Lung (tissue), 12 donors: ENCODE results near the gene NANOGP8. TPM values are rescaled to one million over a fixed set of nuclear protein-coding genes. Genes with fewer than 3 reads are reported as not detected.

ENCODE experiments used
- ATAC-seq: fragments of 200-7000 bp; cut with Tn5 transposase; one replicate; pipeline ENCODE4 v1.9.1; 2020; ENCODE audit warnings: moderate number of reproducible peaks; ENCODE audit not compliant: insufficient read depth, low FRiP score
- DNase-seq, 3 donors: peaks; one replicate each; pipeline ENCODE4 v3.0.0-alpha.2; 2013 to 2017
- H3K27ac ChIP-seq, 2 donors: one replicate each; pipeline ENCODE4 v1.5.1; 2013; ENCODE audit warnings: mild to moderate bottlenecking in 2 of 2, moderate library complexity in 2 of 2, control low read depth in 1 of 2, inconsistent platforms in 1 of 2, low read depth in 1 of 2, low read length in 1 of 2
- H3K27me3 ChIP-seq, 3 donors: one replicate each; pipeline ENCODE4 v1.5.1; 2013; ENCODE audit warnings: low read length in 2 of 3; ENCODE audit not compliant: control insufficient read depth in 3 of 3, insufficient read depth in 3 of 3
- H3K36me3 ChIP-seq, 4 donors: one replicate each; pipeline ENCODE4 v1.5.1; 2013; ENCODE audit warnings: low read length in 4 of 4, mild to moderate bottlenecking in 1 of 4, moderate library complexity in 1 of 4; ENCODE audit not compliant: control insufficient read depth in 4 of 4, insufficient read depth in 4 of 4
- H3K4me1 ChIP-seq, 5 donors: one replicate each; pipeline ENCODE4 v1.5.1; 2013; ENCODE audit warnings: low read length in 5 of 5, mild to moderate bottlenecking in 2 of 5, moderate library complexity in 1 of 5; ENCODE audit not compliant: control insufficient read depth in 5 of 5, insufficient read depth in 5 of 5
- H3K4me3 ChIP-seq: one replicate; pipeline ENCODE4 v1.5.1; 2013; ENCODE audit warnings: mild to moderate bottlenecking, control low read depth, moderate library complexity
- H3K9ac ChIP-seq, 2 donors: one replicate each; pipeline ENCODE4 v1.5.1; 2013; ENCODE audit warnings: low read length in 2 of 2, control low read depth in 1 of 2; ENCODE audit not compliant: insufficient read depth in 1 of 2
- H3K9me3 ChIP-seq, 4 donors: one replicate each; pipeline ENCODE4 v1.5.1; 2013; ENCODE audit warnings: low read length in 3 of 4, mild to moderate bottlenecking in 1 of 4, moderate library complexity in 1 of 4; ENCODE audit not compliant: control insufficient read depth in 4 of 4, insufficient read depth in 3 of 4
- CTCF ChIP-seq: IDR thresholded peaks from 2 replicates; pipeline ENCODE4 v1.5.1; 2012; ENCODE audit warnings: mild to moderate bottlenecking; ENCODE audit errors: control extremely low read depth, extremely low read depth
- WGBS, 2 donors: extraction: QIAGEN DNeasy Blood & Tissue Kit; methylation state at CpG; one replicate each; pipeline ENCODE4 v1.1.7; 2013; 5-methylcytosine and 5-hydroxymethylcytosine counted together
- polyA plus RNA-seq, 2 donors: library from polyadenylated mRNA; stranded (reverse); fragments of 200-250 nt; gene quantifications; one replicate each; pipeline ENCODE4 v1.2.1, GENCODE V29; 2013
- total RNA-seq, 2 donors: library from RNA; depleted of rRNA in 1 of 2; stranded (reverse); fragments of >200 nt in 1 of 2; gene quantifications; one replicate each; pipeline ENCODE4 v1.2.1, GENCODE V29; 2014 to 2021
- donor health status: control.
- donor health status: control.
- donor health status: Bipolar disorder and iron deficiency.
- donor health status: healthy.
- donor health status: DM: yes; HTN: yes; CAD: no.

NANOGP8 gene
- total and polyA plus RNA-seq, 4 donors: 0.88 to 0.92 TPM; not detected in 2

- TF ChIP-seq CTCF: no peak
- Histone ChIP-seq H3K4me1 (no peaks in the 10 kb centered on the region), H3K27ac (no peak overlapping the region), H3K36me3 (no peaks in the 10 kb centered on the region), H3K9ac (no peak overlapping the region), H3K4me3 (no peak overlapping the region), H3K9me3 (no peaks in the 10 kb centered on the region), H3K27me3 (no peaks in the 10 kb centered on the region)
- 94% methylated on average over 33 of the region's 33 CpGs for WGBS, 2 donors
- no peak for ATAC-seq
- DNase-seq: no peak
Measured at GRCh38 chr15:35092846-35093245, 7.8 kb upstream of the NANOGP8 start.

- TF ChIP-seq CTCF: no peak
- H3K4me3 ChIP-seq: no peak overlapping the region
- H3K4me1 ChIP-seq: no peaks in the 10 kb centered on the region
- ATAC-seq (no peak), DNase-seq (no peak)
- no peak overlapping the region for H3K27ac ChIP-seq
- no peaks in the 10 kb centered on the region for H3K36me3 ChIP-seq
- no peaks in the 10 kb centered on the region for H3K9me3 ChIP-seq
- no peak overlapping the region for H3K9ac ChIP-seq
- 97 to 98% methylated on average over 18 of the region's 18 CpGs for WGBS, 2 donors
- no peaks in the 10 kb centered on the region for H3K27me3 ChIP-seq
Measured at GRCh38 chr15:35092311-35092710, 7.2 kb upstream of the NANOGP8 start.

GRCh38 chr15:35090104-35090807, 5.2 kb upstream of the NANOGP8 start:
- no peak for ATAC-seq
- H3K4me1 ChIP-seq: no peaks in the 10 kb centered on the region
- TF ChIP-seq CTCF: no peak
- no peak overlapping the region for H3K9ac ChIP-seq
- H3K27ac ChIP-seq: no peak overlapping the region
- H3K27me3 ChIP-seq: no peaks in the 10 kb centered on the region
- no peaks in the 10 kb centered on the region for H3K36me3 ChIP-seq
- H3K4me3 ChIP-seq: no peak overlapping the region
- H3K9me3 ChIP-seq: no peaks in the 10 kb centered on the region
- WGBS, 2 donors: 84 to 91% methylated on average over 1 of the region's 1 CpG
- no peak for DNase-seq

- ATAC-seq (no peak), DNase-seq (no peak)
- no peak overlapping the region for H3K9ac ChIP-seq
- no peaks in the 10 kb centered on the region for H3K4me1 ChIP-seq
- H3K9me3 ChIP-seq: no peaks in the 10 kb centered on the region
- no peaks in the 10 kb centered on the region for H3K36me3 ChIP-seq
- no peak overlapping the region for H3K4me3 ChIP-seq
- WGBS, 2 donors: 78 to 81% methylated on average over 2 of the region's 2 CpGs
- no peaks in the 10 kb centered on the region for H3K27me3 ChIP-seq
- TF ChIP-seq CTCF: no peak
- H3K27ac ChIP-seq: no peak overlapping the region
Measured at GRCh38 chr15:35089551-35089950, 4.5 kb upstream of the NANOGP8 start.
